SK-N-SH (cell line): ENCODE data around the gene ERC2. TPM values are rescaled to one million over a fixed set of nuclear protein-coding genes. Genes with fewer than 3 reads are reported as not detected.

ENCODE experiments used
- CTCF ChIA-PET: fragments of 300-600, 350-600 bp; formaldehyde crosslinking; extraction: SDS; loops from one replicate; lab custom pipeline; 2021; lab: Yijun Ruan, JAX
- POLR2A ChIA-PET: fragments of 350-600 bp; sonication (Branson Sonifier 250); formaldehyde crosslinking; extraction: SDS; loops from one replicate; lab custom pipeline; 2020; ENCODE audit warnings: antibody characterized with exemption, inconsistent platforms; lab: Yijun Ruan, JAX
- DNase-seq: peaks from one replicate; pipeline ENCODE4 v3.0.0; 2012
- H2AFZ ChIP-seq: fragments of 200-600 bp; sonication (generic); 2 replicates; pipeline ENCODE4 v1.8.1; 2016; ENCODE audit warnings: antibody characterized with exemption, mild to moderate bottlenecking, low read depth
- H3F3A ChIP-seq: fragments of 200-600 bp; sonication (generic); replicated peaks from 2 replicates; pipeline ENCODE3; 2016; ENCODE audit warnings: antibody characterized with exemption, mild to moderate bottlenecking; ENCODE audit not compliant: insufficient read depth
- H3K27ac ChIP-seq, 2 experiments: fragments of 200-500 bp in 1 of 2; fragments of 200-600 bp in 1 of 2; sonication (Bioruptor generic) in 1 of 2; sonication (generic), shearing (Covaris generic) in 1 of 2; 2 replicates each; pipeline versions ENCODE4 v1.5.1 to v1.6.1; 2014 to 2016; ENCODE audit warnings: low read depth in 2 of 2, inconsistent platforms in 1 of 2, low read length in 1 of 2, mild to moderate bottlenecking in 1 of 2, mixed read lengths in 1 of 2
- H3K27me3 ChIP-seq: fragments of 200-600 bp; sonication (generic), shearing (Covaris generic); 2 replicates; pipeline ENCODE4 v1.6.1; 2016; ENCODE audit warnings: mixed run types; ENCODE audit not compliant: insufficient read depth
- H3K36me3 ChIP-seq, 2 experiments: fragments of 200-500 bp in 1 of 2; fragments of 200-600 bp in 1 of 2; sonication (Bioruptor generic) in 1 of 2; sonication (generic) in 1 of 2; replicated peaks in 1 of 2; 2 replicates each; pipeline versions ENCODE3 to v1.5.1; 2014 to 2016; ENCODE audit warnings: low read length in 1 of 2, mild to moderate bottlenecking in 1 of 2; ENCODE audit not compliant: insufficient read depth in 2 of 2, control insufficient read depth in 1 of 2
- H3K4me1 ChIP-seq, 2 experiments: fragments of 200-500 bp in 1 of 2; fragments of 200-600 bp in 1 of 2; sonication (Bioruptor generic) in 1 of 2; sonication (generic), shearing (Covaris generic) in 1 of 2; 2 replicates each; pipeline versions ENCODE4 v1.5.1 to v1.6.1; 2014 to 2016; ENCODE audit warnings: low read depth in 1 of 2, low read length in 1 of 2, mixed run types in 1 of 2; ENCODE audit not compliant: insufficient read depth in 2 of 2, control insufficient read depth in 1 of 2
- H3K4me2 ChIP-seq: fragments of 200-600 bp; sonication (generic), shearing (Covaris generic); 2 replicates; pipeline ENCODE4 v1.6.1; 2017; ENCODE audit warnings: mixed run types
- H3K4me3 ChIP-seq, 2 experiments: fragments of 200-500 bp in 1 of 2; fragments of 200-600 bp in 1 of 2; sonication (Bioruptor generic) in 1 of 2; sonication (generic), shearing (Covaris generic) in 1 of 2; 2 replicates each; pipeline versions ENCODE4 v1.5.1 to v1.8.1; 2014 to 2016; ENCODE audit warnings: low read depth in 2 of 2, inconsistent platforms in 1 of 2, low read length in 1 of 2, mild to moderate bottlenecking in 1 of 2, mixed read lengths in 1 of 2, moderate library complexity in 1 of 2
- H3K79me2 ChIP-seq: fragments of 200-600 bp; sonication (generic); 2 replicates; pipeline ENCODE4 v1.8.1; 2017; ENCODE audit warnings: mild to moderate bottlenecking; ENCODE audit not compliant: insufficient read depth
- H3K9ac ChIP-seq: fragments of 200-600 bp; sonication (generic); 2 replicates; pipeline ENCODE4 v1.6.1; 2017; ENCODE audit warnings: mixed run types
- H3K9me2 ChIP-seq: fragments of 200-600 bp; sonication (generic); 2 replicates; pipeline ENCODE4 v1.6.1; 2017; ENCODE audit warnings: mixed run types
- H3K9me3 ChIP-seq: fragments of 200-600 bp; sonication (generic); 2 replicates; pipeline ENCODE4 v1.6.1; 2017; ENCODE audit warnings: mixed run types, mild to moderate bottlenecking, moderate library complexity
- H4K20me1 ChIP-seq: fragments of 200-600 bp; sonication (generic); 2 replicates; pipeline ENCODE4 v1.6.1; 2017; ENCODE audit warnings: mild to moderate bottlenecking, mixed run types; ENCODE audit not compliant: insufficient read depth
- FOXJ3 ChIP-seq: sonication (generic); formaldehyde crosslinking; IDR thresholded peaks from 2 replicates; pipeline ENCODE4 v1.5.1; 2020; ENCODE audit warnings: mild to moderate bottlenecking, missing genetic modification reagents
- FOXM1 ChIP-seq: IDR thresholded peaks from 2 replicates; pipeline ENCODE4 v1.4.0; 2012; ENCODE audit warnings: low read depth, mild to moderate bottlenecking
- GABPA ChIP-seq: IDR thresholded peaks from 2 replicates; pipeline ENCODE4 v1.4.0; 2012; ENCODE audit warnings: low read depth, mild to moderate bottlenecking
- JUND ChIP-seq: IDR thresholded peaks from 2 replicates; pipeline ENCODE4 v1.4.0; 2012
- NFIC ChIP-seq: IDR thresholded peaks from 2 replicates; pipeline ENCODE4 v1.4.0; 2012; ENCODE audit warnings: borderline replicate concordance
- POLR2AphosphoS5 ChIP-seq: IDR thresholded peaks from 2 replicates; pipeline ENCODE4 v1.6.1; 2012; ENCODE audit warnings: low read depth, low read length
- RAD21 ChIP-seq: IDR thresholded peaks from 2 replicates; pipeline ENCODE4 v1.6.1; 2012; ENCODE audit warnings: mild to moderate bottlenecking, low read length
- RCOR1 ChIP-seq: fragments of 150-350 bp; IDR thresholded peaks from 2 replicates; pipeline ENCODE4 v1.6.1; 2017; ENCODE audit warnings: antibody characterized with exemption, low read length
- RXRA ChIP-seq: IDR thresholded peaks from 2 replicates; pipeline ENCODE4 v1.4.0; 2012; ENCODE audit warnings: low read depth, mild to moderate bottlenecking, borderline replicate concordance
- SIN3A ChIP-seq: IDR thresholded peaks from 2 replicates; pipeline ENCODE4 v1.6.1; 2012; ENCODE audit warnings: low read depth, mild to moderate bottlenecking, low read length, moderate library complexity, borderline replicate concordance
- TAF1 ChIP-seq: IDR thresholded peaks from 2 replicates; pipeline ENCODE4 v1.6.1; 2012; ENCODE audit warnings: low read depth, mild to moderate bottlenecking, low read length, moderate library complexity, borderline replicate concordance
- TCF12 ChIP-seq: IDR thresholded peaks from 2 replicates; pipeline ENCODE4 v1.4.0; 2012
- TEAD4 ChIP-seq: IDR thresholded peaks from 2 replicates; pipeline ENCODE4 v1.4.0; 2012; ENCODE audit warnings: mild to moderate bottlenecking, borderline replicate concordance; ENCODE audit not compliant: insufficient read depth
- YY1 ChIP-seq: IDR thresholded peaks from 2 replicates; pipeline ENCODE4 v1.4.0; 2012; ENCODE audit warnings: low read depth, mild to moderate bottlenecking
- WGBS: methylation state at CpG from one replicate; pipeline ENCODE4 v1.1.6; 2017; ENCODE audit warnings: low lambda C conversion rate; 5-methylcytosine and 5-hydroxymethylcytosine counted together
- polyA plus RNA-seq, 3 experiments: library from polyadenylated mRNA; depleted of rRNA; stranded (reverse); fragments of >200 nt; gene quantifications; 2 replicates each; pipeline ENCODE4 v1.2.3, GENCODE V29; 2012
- TF ChIP-seq, protein P1 (sequence below): IDR thresholded peaks from 2 replicates; pipeline ENCODE4; 2012
- TF ChIP-seq, protein P2 (sequence below): fragments of 150-350 bp; IDR thresholded peaks from 2 replicates; pipeline ENCODE4 v1.6.1; 2017; ENCODE audit warnings: antibody characterized with exemption, low read length, low read depth, borderline replicate concordance
- TF ChIP-seq, protein P3 (sequence below): IDR thresholded peaks from 2 replicates; pipeline ENCODE4 v1.4.0; 2012; ENCODE audit warnings: low read depth, borderline replicate concordance
- TF ChIP-seq, protein P4 (sequence below): fragments of 150-350 bp; IDR thresholded peaks from 2 replicates; pipeline ENCODE4 v1.6.1; 2016; ENCODE audit warnings: mild to moderate bottlenecking, low read depth, low read length
- TF ChIP-seq, protein P5 (sequence below): fragments of 200-600 bp; sonication (generic); IDR thresholded peaks from 2 replicates; pipeline ENCODE4 v1.6.1; 2017; ENCODE audit warnings: antibody characterized with exemption, mild to moderate bottlenecking, moderate library complexity

Gene ERC2
- polyA plus RNA-seq, 1 of the 3 experiments (the other 2 are of a cell fraction) = 1.6 TPM

DNA sequence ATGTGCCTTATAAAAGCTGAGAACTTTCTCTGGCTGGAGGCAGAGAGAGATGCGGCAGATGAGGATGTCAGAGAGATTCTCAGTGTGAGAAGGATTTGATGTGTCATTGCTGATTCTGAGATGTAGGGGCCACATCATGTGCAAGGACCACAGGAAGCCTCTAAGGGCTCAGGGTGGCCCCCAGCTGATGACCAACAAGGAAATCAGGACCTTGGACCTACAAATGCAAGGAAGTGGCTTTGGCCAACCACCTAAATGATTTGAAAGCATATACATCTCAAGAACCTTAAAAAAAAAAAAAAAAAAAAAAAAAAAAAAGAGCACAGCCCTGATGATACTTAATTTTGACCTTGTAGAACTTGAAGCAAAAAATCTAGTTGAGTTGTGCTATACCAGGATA lies 282.4 kb downstream of the ERC2 start:
- Histone ChIP-seq H3F3A (no peaks in the 10 kb centered on the region), H4K20me1 (no peaks in the 10 kb centered on the region), H2AFZ (no peak overlapping the region), H3K79me2 (no peaks in the 10 kb centered on the region), H3K4me3 (no peak overlapping the region), H3K4me1 (no peaks in the 10 kb centered on the region), H3K27ac (no peak overlapping the region), H3K9me2 (no peaks in the 10 kb centered on the region), H3K9me3 (no peaks in the 10 kb centered on the region), H3K36me3 (no peaks in the 10 kb centered on the region), H3K4me2 (no peak overlapping the region), H3K27me3 (no peaks in the 10 kb centered on the region), H3K9ac (no peak overlapping the region)
- CTCF ChIA-PET = no interaction called here
- WGBS = 95% methylated on average over 1 of the region's 1 CpG
- DNase-seq = no peak
- TF ChIP-seq FOXM1 (no peak), RXRA (no peak), TCF12 (no peak), NFIC (no peak), RAD21 (no peak), POLR2AphosphoS5 (no peak), FOXJ3 (CRISPR knock-in tag) (no peak), RCOR1 (no peak), GABPA (no peak), JUND (no peak)
- TF ChIP-seq, protein P1, sequence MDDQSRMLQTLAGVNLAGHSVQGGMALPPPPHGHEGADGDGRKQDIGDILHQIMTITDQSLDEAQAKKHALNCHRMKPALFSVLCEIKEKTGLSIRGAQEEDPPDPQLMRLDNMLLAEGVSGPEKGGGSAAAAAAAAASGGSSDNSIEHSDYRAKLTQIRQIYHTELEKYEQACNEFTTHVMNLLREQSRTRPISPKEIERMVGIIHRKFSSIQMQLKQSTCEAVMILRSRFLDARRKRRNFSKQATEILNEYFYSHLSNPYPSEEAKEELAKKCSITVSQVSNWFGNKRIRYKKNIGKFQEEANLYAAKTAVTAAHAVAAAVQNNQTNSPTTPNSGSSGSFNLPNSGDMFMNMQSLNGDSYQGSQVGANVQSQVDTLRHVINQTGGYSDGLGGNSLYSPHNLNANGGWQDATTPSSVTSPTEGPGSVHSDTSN = no peak
- TF ChIP-seq, protein P2, sequence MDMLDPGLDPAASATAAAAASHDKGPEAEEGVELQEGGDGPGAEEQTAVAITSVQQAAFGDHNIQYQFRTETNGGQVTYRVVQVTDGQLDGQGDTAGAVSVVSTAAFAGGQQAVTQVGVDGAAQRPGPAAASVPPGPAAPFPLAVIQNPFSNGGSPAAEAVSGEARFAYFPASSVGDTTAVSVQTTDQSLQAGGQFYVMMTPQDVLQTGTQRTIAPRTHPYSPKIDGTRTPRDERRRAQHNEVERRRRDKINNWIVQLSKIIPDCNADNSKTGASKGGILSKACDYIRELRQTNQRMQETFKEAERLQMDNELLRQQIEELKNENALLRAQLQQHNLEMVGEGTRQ = no peak
- TF ChIP-seq, protein P3, sequence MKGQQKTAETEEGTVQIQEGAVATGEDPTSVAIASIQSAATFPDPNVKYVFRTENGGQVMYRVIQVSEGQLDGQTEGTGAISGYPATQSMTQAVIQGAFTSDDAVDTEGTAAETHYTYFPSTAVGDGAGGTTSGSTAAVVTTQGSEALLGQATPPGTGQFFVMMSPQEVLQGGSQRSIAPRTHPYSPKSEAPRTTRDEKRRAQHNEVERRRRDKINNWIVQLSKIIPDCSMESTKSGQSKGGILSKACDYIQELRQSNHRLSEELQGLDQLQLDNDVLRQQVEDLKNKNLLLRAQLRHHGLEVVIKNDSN = no peak
- POLR2A ChIA-PET = no interaction called here

DNA sequence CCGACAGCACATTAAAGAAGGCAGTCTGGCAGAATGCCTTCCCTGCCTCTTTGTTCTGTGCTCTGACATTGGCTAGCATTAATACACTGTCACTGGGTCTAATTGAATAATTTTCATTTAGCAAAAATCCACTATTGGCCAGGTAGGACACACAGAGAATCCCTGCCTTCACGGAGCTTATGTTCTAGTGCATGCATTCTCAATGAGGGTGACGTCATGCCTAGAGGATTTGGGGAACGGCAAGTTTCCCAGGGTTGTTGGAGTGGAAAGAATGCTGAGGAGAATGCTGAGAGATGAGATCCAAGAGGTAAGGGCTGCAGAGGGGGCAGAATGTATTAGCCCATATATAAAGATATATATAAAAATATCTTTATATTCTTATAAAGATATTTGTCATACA lies 284.7 kb downstream of the ERC2 start:
- H3K79me2 ChIP-seq = no peaks in the 10 kb centered on the region
- H3K4me2 ChIP-seq = no peak overlapping the region
- POLR2A ChIA-PET = no interaction called here
- H3K36me3 ChIP-seq = no peaks in the 10 kb centered on the region
- no peaks in the 10 kb centered on the region for H4K20me1 ChIP-seq
- CTCF ChIA-PET = interaction anchor here (0.9 kb wide), 1 partner anchor 22 kb away, joined by 3 read pairs; no protein-coding TSS in a partner anchor
- WGBS = 49% methylated on average over 4 of the region's 4 CpGs
- DNase-seq = no peak
- H3K9me2 ChIP-seq = no peaks in the 10 kb centered on the region
- no peaks in the 10 kb centered on the region for H3K27me3 ChIP-seq
- H3F3A ChIP-seq = no peaks in the 10 kb centered on the region
- H3K9me3 ChIP-seq = no peaks in the 10 kb centered on the region
- H2AFZ ChIP-seq = no peak overlapping the region
- no peak overlapping the region for H3K9ac ChIP-seq
- no peak overlapping the region for H3K4me3 ChIP-seq
- H3K4me1 ChIP-seq = no peaks in the 10 kb centered on the region
- no peak overlapping the region for H3K27ac ChIP-seq
- TF ChIP-seq, protein P4, sequence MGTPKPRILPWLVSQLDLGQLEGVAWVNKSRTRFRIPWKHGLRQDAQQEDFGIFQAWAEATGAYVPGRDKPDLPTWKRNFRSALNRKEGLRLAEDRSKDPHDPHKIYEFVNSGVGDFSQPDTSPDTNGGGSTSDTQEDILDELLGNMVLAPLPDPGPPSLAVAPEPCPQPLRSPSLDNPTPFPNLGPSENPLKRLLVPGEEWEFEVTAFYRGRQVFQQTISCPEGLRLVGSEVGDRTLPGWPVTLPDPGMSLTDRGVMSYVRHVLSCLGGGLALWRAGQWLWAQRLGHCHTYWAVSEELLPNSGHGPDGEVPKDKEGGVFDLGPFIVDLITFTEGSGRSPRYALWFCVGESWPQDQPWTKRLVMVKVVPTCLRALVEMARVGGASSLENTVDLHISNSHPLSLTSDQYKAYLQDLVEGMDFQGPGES = no peak
- TF ChIP-seq TAF1 (no peak), TCF12 (no peak), FOXM1 (no peak), TEAD4 (no peak), GABPA (no peak), YY1 (no peak), NFIC (no peak), RAD21 (no peak), SIN3A (no peak), RCOR1 (no peak)
- TF ChIP-seq, protein P2 = no peak
- TF ChIP-seq, protein P1 = no peak
- TF ChIP-seq, protein P5, sequence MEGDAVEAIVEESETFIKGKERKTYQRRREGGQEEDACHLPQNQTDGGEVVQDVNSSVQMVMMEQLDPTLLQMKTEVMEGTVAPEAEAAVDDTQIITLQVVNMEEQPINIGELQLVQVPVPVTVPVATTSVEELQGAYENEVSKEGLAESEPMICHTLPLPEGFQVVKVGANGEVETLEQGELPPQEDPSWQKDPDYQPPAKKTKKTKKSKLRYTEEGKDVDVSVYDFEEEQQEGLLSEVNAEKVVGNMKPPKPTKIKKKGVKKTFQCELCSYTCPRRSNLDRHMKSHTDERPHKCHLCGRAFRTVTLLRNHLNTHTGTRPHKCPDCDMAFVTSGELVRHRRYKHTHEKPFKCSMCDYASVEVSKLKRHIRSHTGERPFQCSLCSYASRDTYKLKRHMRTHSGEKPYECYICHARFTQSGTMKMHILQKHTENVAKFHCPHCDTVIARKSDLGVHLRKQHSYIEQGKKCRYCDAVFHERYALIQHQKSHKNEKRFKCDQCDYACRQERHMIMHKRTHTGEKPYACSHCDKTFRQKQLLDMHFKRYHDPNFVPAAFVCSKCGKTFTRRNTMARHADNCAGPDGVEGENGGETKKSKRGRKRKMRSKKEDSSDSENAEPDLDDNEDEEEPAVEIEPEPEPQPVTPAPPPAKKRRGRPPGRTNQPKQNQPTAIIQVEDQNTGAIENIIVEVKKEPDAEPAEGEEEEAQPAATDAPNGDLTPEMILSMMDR = no peak
